ENCODE results near the gene STAB1.

The STAB1 gene

DNA sequence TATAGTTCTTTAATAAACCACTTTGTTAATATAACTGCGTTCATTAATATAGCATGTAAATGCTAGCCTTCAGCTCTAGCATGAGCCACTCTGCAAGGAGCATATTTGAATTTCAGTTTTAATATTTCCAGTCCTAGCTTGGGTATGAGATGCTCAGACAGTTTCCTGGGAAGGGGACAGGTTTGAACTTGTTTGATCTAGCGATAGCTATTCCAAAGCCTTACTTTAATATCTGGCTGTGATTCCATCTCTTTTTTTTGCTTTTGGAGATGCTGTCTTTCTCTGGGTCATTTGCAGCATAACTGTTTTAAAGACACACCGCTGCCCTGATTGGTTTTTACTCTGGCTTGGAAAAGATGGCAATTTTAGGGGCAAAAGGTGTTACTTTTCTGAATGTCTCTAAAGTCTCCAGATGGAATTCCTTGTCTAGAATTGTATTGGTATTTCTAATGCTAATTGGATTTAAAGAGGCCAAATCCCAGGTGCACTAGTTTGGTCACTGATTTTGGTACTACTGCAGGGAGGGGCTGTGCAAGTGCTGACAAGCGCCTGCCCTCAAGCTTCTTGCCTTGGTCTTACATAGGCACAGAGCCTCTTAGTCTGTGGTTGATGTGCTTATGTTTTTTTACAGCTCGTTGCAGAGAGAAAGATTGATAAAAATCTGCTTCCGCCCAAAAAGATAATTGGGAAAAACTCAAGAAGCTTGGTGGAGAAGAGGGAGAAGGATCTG, 36.9 kb upstream of the STAB1 start:
- DNase-seq: no peak

DNA sequence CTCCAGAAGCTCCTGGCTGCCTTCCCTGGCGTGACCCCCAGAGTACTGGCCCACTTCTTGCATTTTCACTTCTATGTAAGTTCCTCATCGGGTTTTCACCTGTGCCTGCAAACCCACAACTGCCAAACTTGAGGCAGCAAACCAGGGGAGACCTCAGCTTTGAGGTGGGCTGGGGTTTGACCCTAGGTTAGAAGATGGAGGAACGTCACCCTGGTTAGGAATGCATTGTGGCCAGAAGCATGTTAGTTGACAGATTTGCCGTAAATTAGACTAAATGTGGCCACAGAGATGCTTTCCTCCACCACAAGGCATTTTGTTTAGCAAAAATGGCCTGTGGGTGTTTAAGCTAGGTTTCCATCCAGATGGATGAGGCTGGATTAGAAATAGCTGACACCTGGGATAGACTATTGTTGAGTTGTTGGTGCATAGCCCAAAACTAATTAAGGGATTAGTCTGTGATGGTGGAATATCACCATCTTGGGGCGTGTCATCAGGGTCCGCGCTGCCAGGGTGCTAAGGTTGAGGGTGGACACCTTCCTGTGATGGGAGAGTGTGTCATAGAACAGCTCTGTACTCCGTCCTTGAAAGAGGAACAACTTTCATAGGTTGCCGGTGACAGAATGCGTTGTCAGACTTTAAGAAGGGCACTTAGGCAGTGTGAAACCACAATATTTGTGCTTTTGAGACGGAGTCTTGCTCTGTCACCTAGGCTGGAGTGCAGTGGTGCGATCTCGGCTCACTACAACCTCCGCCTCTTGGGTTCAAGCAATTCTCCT, 36.2 kb upstream of the STAB1 start:
- no peak for DNase-seq

DNA sequence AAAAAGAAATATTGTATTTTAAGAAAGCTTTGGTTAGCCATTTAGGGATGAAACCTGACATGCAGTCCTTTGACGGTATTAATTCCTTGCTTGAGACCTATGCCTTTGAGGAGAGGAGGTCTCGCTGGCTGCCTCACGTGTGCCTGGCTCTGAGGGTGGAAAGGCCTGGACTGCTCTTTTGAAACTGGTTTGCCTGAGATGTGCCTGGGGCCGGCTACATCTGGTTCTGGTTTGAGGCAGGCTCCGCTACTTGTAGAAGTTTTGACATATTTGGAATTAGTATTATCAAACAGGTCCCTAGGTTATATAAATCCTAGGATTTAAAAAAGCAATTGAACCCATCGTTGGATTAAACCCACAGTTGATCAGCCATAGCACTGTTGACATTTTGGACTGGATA, 33.3 kb upstream of the STAB1 start:
- no peak for DNase-seq

DNA sequence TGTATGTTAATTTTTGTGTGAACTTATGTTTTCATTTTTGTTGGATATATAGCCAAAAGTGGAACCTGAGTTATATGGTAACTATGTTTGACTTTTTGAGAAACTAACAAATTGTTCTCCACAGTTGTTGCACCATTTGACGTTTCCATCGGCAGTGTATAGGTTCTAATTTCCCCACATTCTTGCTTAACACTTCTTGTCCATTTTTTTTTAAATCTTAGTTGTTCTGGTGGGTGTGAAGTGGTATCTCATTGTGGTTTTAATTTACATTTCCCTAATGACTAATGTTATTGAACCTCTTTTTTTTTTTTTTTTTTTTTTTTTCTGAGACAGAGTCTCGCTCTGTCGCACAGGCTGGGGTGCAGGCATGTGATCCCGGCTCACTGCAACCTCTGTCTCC, 31.7 kb upstream of the STAB1 start:
- no peak for DNase-seq

DNA sequence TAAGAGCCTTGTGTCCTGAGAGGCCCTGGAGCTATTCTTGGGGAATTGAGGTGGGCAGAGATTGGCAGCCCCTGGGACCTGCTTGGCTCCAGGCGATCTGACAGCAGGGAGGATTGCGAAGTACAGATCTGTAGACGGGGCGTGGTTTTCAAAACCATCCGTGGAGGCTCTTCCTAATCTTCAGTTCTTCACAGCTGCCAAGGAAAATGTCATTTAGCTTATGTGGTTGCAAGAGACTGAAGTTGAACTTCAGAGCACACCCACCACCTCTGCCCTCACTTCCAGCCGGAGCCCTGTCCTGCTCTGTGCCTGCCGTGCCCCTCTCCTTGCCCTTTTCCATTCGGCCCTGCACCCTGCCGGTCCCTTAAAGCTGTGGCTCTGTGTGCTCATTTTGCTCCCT, 26.8 kb upstream of the STAB1 start:
- DNase-seq: no peak

DNA sequence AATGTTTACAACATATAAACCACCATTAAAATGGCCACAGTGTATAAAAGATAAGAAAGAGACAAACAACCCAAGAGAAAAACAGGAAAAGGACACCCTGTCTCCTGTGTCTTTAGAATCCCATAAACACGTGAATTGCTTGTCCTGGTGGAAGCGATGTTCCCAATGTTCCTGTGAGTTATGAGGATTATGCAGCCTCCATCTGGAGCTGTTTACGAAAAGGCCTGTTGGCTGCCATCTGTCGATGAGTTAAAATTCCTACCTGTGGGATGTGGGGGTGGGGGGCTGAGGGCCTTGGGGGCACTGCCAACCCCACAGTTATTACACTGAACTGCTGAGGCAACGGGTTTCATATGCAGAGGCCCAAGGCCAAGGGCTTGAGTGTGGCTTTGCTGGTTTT, 26.1 kb upstream of the STAB1 start:
- DNase-seq: no peak

DNA sequence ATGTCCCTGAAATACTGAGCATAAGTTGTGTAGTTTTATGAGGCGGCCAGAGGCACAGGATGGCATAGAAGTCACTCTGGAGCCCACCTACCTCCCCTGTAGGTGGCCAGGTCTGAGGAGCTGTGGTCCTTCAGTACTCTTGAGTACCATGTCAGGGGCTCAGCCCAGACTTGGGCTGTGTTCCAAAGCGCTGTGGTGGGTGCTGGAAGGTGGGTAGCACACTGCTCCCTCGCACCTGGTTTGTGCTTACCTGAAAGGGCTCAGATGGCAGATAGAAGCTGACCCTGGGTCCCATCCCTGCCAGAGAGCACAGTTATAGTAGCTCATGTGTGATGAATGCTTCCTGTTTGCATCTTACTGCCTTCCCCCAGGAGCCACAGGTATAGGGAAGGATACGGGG, 24.2 kb upstream of the STAB1 start:
- DNase-seq: no peak

DNA sequence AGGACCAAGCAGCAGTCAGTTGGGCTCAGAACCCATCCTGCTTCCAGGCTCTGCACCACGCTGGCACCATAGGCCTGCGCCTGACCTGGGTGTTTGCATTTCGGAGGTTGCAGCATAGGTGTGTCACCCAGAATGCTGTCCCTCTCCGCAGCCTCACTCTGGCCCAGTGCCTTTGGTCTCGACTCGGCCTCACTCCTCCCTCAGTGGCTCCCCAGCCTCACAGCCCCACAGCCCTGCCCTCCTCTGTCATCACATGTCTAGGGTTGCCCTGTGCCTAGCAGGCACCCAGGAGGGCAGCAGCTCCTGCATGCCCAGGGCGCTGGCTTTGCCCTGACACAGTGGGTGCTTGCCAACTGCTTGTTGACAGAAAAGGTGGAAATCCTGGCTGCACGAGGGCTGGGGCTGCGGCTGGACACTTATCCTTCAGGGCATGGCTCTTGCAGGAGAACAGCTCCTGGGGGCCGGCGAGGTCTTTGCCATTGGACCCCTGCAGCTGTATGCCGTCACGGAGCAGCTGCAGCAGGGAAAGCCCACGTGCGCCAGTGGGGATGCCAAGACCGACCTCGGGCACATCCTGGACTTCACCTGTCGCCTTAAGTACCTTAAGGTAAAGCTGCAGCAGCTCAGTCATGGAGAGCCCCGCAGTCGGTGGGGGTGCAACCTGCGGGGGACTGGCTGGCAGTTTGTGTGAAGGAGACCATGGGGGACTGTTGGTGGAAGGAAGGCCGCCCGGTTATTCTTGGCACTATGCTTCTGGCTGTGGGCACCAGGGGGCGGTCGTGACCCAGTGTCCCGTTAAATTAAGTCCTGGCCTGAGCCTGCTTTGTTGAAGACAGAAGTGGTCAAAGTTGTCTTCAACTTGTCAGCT, 23.5 kb upstream of the STAB1 start:
- DNase-seq: no peak

DNA sequence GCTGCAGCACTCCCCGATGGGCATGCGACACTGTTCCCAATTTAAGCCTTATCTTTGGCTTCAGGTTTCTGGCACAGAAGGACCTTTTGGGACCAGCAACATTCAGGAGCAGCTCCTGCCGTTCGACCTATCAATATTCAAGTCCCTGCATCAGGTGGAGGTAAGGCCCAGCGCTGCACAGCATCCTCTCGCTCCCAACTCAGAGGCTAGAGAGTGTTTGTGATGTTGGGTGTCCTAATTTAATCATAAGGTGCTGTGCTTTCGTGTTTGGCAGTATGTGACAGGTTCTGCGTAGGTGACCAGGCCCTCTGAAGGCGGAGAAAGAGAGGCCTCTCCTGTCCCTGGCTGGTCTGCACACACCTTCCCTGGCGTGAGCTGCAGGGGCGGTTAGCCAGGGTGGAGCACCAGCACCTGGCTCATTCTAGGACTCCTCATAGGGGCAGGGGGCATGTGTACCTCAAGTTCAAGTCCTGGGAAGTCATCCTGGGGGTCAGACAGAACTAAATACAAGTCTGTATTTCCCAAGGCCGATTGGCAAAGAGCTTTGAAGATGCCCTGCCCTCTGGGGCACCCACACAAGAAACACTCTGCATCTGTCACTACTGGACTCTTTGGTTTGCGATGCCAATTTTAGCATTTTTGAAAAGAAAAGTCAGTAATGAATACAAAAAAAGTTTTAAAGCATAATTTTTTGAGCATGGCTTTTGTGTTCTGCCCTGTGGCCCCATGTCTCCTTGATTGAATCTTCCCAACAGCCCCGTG, 22.7 kb upstream of the STAB1 start:
- no peak for DNase-seq

DNA sequence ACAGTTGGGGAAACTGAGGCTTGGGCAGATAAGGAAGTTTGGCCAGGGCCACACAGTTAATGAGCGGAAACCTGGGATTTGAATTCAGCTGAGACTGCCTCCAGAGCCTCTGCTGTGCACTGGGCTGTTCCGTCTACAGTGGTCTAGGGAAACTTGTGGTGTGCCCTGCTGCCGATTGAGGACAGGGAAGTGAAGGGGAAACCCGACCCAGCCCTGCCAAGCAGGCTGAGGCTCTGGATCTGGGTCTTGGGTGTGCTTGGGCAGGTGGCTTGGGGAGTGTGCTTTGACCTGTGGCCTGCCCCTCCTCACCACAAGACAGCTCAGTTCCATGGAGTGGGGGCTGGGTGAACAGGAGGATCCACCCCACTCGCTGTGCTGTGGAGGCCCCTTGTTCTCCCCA, 22.1 kb upstream of the STAB1 start:
- no peak for DNase-seq

DNA sequence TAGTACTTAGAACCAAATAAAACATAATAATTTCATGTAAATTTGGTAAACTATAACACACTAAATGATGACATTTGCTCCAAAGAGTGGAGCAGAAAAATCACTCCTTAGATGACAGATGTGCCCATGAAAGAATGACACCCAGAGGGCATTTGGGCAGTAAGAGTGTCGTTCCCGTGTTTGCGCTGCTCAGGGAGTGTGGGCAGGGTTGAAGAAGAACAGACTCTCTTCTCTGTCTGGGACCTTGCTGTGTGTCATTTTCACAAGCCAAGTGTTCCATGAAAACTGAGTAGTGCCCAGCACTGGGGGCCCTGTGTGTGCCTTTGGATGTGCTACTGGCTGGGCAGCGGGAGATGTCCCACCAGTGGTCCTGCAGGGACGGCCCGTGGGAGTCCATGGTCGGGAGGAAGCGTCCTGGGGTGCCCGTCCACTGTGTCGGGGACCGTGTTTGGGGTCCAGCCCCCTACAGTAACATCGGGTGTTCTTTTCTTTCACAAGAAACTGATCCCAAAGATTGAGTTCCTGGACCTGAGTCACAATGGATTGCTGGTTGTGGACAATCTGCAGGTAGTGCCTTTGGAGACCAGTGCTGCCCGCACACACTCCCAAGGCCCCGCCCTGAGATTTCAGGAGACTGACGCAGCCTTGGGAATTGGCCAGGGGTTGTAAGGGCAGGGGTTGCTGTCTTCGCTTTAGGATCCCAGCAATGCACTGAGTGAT, 17.9 kb upstream of the STAB1 start:
- DNase-seq: no peak

DNA sequence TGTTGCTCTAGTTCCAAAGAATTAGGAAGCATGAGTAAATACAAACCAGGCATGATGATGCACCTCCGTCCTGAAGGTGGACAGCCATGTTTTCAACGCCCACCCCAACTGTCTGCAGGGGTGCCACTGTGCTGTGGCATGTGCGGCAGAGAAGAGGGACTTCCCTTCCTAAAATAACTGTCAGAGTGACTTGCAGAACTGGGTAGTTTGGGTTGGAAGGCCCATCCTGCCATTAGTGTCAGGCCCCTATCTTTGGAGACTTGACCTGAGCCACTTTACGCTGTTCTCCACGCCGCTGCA, 17.4 kb upstream of the STAB1 start:
- no peak for DNase-seq

DNA sequence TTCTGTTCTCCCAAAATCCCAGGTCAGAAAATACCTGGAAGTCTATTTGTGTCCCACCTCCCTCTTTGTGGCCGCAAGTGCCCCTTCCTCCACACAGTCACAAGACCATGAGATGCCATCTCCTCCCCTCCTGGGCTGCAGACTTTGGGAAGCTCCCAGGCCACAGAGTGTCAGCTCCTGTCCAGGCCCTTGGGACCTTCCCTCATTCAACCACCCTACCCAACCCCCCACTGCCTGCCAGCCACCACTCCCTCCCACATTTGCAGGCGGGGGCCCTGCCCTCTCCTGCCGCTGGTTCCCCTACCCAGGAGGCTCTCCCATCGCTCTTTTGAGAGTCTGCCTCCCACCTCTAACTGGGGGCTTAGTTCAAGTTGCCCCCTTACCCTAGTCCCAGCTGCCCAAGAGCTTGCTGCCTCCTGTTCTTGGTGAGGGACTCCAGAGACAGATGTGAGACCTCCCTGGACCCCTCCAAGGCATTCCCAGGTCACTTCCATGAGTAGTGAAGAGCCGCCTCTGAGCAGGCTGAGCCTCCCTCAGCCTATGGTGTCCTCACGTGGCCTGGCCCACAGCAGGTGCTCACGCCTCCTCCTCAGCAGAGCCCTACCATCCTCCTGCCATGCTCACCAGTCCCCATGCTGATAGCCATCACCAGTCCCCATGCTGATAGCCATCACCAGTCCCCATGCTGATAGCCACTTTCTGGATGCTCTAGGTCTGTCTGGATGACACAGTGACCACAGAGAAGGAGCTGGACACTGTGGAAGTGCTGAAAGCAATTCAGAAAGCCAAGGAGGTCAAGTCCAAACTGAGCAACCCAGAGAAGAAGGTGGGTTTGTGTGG, 15.9 kb upstream of the STAB1 start:
- DNase-seq: no peak

DNA sequence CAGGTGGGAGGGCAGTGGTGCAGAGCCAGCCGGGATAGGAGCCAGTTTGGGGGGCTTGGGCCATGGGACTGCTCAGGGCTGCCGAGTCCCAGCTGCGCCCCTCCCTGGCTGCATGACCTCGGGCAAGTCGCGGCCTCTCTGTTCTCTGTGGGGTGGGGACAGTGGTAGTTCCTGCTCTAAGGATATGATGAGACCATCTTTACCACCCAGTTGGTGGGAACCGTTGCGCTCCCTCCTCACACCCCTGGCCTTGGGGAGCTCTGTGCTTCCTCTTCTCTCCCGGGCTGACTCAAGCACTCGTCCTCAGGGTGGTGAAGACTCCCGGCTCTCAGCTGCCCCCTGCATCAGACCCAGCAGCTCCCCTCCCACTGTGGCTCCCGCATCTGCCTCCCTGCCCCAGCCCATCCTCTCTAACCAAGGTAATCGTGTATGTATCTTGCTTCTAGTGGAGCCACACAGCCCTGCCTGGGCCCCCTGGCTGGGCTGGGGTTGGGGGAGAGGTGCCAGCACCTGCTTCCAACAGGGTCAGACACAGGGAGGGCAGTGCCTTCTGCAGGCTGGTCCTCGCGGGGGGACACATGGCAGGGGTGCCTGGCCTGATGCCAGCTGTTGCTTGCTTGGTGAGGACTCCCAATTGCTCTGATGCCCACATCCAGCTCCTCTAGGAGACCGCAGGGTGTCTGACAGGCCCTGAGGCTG, 15.1 kb upstream of the STAB1 start:
- no peak for DNase-seq

DNA sequence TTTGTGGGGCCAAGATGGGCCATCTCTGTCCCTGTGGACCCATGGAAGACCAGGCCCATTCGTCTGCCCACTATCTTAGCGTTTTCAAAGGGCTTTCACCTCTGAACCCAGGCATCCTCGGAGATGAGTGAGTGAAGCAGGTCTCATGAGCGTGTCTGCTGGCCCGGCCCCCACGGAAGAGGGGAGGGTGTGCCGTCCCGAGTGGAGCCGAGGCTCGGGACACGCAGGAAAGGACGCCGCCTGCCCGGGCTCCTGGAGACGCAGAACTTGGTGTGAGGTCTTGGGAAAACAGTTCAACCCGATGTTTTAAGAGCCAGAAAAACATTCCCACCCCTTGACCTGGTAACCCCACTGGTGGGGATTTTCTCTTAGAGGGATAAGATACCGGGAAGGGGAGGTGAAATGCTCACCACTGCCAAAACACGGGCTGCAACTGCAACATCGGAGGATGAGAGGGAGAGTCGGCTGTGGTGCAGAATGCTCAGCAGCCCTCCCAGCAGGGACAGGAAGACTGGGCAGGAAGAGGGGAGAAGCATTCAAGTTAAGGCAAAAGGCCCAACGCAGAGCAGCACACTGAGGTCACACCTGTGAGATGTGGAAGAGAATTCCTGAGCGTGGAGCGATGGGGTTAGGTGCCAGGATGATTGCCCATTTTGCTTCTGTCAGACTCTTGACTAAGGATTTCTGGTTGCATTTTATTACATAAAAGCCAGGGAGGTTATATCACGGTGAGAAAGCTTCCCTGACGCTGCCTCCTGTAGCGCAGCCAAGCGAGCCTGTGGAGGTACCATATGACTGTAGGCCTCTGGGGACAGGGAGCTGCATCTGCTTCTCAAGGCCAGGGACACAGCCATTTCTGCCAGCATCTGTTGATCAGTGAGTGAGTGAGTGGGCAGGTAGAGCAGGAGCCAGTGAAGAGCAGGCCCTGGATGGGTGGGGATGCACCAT, 14.1 kb upstream of the STAB1 start:
- DNase-seq: no peak

DNA sequence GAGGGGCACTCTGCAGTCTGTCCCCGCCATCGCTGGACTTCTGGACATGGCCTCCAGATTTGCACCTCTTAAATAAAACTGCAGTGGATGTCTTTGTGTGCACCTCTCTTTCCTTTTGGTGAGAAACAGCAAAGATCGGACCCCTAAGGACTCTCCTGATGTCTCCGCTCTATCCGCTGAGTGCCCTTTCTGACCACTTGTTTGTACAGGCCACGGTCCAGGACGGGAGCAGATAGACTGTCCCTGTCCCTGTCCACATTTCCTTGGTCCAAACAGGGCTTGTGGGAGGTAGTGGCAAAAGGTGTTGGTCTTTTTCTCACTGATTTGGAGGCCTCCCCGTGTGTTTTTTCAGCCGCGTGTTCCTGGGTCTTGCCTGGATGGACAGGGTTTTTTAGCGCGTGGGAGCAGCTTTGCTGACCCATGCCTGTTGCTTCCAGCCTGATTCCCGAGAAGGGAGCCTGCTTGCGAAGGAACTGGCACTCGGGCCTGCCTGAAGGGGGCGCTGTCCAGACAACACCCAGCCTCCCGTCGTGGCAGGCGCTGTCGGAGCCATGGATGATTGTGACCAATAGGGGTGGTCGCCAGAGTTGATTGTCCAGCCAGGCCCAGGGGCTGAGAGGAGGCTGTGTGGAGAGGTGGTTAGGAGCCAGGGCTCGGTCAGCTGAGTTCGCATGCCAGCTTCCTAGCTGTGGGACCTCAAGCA, 13.2 kb upstream of the STAB1 start:
- DNase-seq: no peak

DNA sequence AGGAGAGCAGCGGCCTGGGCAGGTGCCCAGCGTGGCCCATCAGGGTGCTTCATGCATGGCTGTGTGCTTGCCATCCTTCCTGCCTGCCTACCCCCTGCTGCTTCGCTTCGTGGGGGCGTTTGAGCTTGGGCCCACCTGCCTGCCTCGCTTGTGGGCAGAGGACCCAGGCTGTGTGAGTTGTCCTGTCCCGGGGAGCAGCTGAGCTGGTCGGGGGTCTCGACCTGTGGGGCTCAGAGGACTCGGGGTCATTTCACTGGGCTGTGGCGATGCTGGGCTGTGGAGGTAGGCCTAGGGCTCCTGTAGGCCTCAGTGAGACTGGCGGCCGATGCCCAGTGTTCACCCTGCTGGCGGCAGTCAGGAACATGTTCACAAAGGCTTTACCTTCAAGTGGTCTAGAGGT, 12.1 kb upstream of the STAB1 start:
- no peak for DNase-seq

DNA sequence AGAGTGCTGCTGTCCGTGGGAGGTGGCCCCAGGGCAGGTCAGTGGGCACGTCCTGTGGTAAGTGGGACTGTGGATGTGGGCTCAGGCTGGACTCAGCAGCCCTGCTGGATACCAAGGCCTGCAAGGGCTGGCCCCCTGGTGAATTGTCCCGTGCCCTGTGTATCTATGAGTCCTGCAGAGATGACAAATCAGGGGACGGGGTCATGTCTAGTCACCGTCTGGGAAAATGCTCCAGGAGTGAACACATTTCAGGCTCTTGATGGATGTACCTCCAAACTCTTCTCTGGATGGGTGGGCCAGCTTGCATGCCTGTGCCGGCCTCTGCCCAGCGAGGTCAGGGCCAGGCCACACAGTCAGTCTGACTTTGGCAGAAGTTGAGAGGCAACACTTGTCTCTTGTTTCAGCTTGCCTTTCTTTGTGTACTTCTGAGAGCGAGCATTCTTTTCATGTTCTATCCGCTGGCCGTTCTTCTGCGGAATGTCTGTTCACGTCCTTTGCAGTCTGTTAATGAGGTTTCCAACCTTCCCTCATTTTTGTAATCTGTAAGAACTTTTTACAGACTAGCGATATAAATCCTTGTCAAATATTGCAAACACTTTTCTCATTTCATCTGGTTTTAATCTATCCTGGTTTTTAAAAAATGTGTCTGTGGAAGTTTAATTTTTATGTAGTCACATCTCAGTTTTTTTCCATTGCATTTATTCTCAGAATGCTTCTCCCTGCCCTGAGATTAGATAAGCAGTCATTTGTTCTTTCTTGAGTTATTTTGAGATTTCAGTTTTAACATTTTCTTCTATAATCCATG, 11.4 kb upstream of the STAB1 start:
- DNase-seq: no peak

All from NCI-H2081 (cell line).